ENCODE data around the gene PRCC. TPM values are rescaled to one million over a fixed set of nuclear protein-coding genes. Genes with fewer than 3 reads are reported as not detected.
A peak's percentile ranks its signal among the peaks of the same experiment; 100 is the strongest.

The PRCC gene
- total RNA-seq, 2 donors from 2014 or later, result 22.9 to 34.5 TPM

GRCh38 chr1:156794506-156795373 lies 27.4 kb downstream of the PRCC start:
- Histone ChIP-seq H3K4me3 (no peak overlapping the region), H3K36me3 (peaks cover 69% of the 10 kb centered on the region), H3K27ac (no peak overlapping the region), H3K4me1 (ENCODE audit: control insufficient read depth in 1 of 2, low read depth in 2 of 2) (no peaks in the 10 kb centered on the region), H3K9me3 (no peaks in the 10 kb centered on the region), H3K27me3 (replicated peaks; ENCODE audit: insufficient read depth) (no peaks in the 10 kb centered on the region)
- no peak for ATAC-seq (ENCODE audit: insufficient number of reproducible peaks, low FRiP score, low read depth)
- no peak for DNase-seq (ENCODE audit: low spot score)
- TF ChIP-seq, protein P1, sequence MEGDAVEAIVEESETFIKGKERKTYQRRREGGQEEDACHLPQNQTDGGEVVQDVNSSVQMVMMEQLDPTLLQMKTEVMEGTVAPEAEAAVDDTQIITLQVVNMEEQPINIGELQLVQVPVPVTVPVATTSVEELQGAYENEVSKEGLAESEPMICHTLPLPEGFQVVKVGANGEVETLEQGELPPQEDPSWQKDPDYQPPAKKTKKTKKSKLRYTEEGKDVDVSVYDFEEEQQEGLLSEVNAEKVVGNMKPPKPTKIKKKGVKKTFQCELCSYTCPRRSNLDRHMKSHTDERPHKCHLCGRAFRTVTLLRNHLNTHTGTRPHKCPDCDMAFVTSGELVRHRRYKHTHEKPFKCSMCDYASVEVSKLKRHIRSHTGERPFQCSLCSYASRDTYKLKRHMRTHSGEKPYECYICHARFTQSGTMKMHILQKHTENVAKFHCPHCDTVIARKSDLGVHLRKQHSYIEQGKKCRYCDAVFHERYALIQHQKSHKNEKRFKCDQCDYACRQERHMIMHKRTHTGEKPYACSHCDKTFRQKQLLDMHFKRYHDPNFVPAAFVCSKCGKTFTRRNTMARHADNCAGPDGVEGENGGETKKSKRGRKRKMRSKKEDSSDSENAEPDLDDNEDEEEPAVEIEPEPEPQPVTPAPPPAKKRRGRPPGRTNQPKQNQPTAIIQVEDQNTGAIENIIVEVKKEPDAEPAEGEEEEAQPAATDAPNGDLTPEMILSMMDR (IDR thresholded peaks at IDR 0.05), result no peak

DNA sequence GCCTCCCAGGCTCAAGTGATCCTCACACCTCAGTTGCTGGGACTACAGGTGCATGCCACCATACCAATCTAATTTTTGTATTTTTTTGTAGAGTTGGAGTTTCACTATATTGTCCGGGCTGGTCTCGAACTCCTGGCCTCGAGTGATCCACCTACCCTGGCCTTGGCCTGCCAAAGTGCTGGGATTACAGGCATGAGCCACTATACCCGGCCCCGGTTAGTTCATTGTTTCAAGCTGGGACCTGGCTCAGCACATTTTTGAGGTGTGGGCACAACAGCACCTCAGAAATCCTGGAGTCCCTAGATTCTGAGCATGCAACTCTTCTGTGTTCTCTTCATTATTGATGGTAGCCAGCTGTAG lies 28.0 kb downstream of the PRCC start:
- Histone ChIP-seq H3K9me3 (no peaks in the 10 kb centered on the region), H3K4me3 (no peak overlapping the region), H3K27ac (no peak overlapping the region), H3K27me3 (replicated peaks; ENCODE audit: insufficient read depth) (no peaks in the 10 kb centered on the region), H3K36me3 (peaks cover 71% of the 10 kb centered on the region), H3K4me1 (ENCODE audit: control insufficient read depth in 1 of 2, low read depth in 2 of 2) (no peaks in the 10 kb centered on the region)
- TF ChIP-seq, protein P1 (IDR thresholded peaks at IDR 0.05), result no peak
- DNase-seq (ENCODE audit: low spot score) (no peak), ATAC-seq (ENCODE audit: insufficient number of reproducible peaks, low FRiP score, low read depth) (no peak)

DNA sequence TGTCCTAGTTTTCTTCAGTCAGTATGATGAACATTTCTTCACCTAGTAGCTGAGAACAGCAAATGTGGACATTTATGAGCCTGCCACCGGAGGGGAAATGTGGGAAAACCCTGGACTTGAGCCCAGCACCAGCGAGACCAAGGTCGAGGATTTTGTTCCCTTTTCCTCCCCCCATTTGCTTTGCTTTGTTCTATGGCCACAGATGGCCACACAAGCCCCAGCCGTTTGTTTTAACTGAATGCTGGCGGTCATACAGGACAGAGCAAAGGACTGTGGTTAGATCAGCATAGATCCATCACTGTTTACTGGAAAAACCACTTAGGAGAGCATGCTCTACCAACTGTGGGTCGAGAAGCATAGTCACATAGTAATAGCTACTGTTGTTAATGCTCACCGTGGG lies 28.5 kb downstream of the PRCC start:
- ATAC-seq (ENCODE audit: insufficient number of reproducible peaks, low FRiP score, low read depth), result no peak
- no peak for DNase-seq (ENCODE audit: low spot score)
- Histone ChIP-seq H3K27ac (no peak overlapping the region), H3K9me3 (no peaks in the 10 kb centered on the region), H3K36me3 (peaks cover 71% of the 10 kb centered on the region), H3K4me1 (ENCODE audit: control insufficient read depth in 1 of 2, low read depth in 2 of 2) (no peaks in the 10 kb centered on the region), H3K4me3 (no peak overlapping the region), H3K27me3 (replicated peaks; ENCODE audit: insufficient read depth) (no peaks in the 10 kb centered on the region)
- TF ChIP-seq, protein P1 (IDR thresholded peaks at IDR 0.05), result no peak

- no peaks in the 10 kb centered on the region for H3K4me1 ChIP-seq (ENCODE audit: control insufficient read depth in 1 of 2, low read depth in 2 of 2)
- H3K27me3 ChIP-seq (replicated peaks; ENCODE audit: insufficient read depth), result no peaks in the 10 kb centered on the region
- no peaks in the 10 kb centered on the region for H3K9me3 ChIP-seq
- no peak overlapping the region for H3K4me3 ChIP-seq
- ATAC-seq (ENCODE audit: insufficient number of reproducible peaks, low FRiP score, low read depth) (no peak), DNase-seq (ENCODE audit: low spot score) (no peak)
- H3K27ac ChIP-seq, result no peak overlapping the region
- H3K36me3 ChIP-seq, result peaks cover 64% of the 10 kb centered on the region
- TF ChIP-seq, protein P1 (IDR thresholded peaks at IDR 0.05), result no peak
Observed at GRCh38 chr1:156796340-156797097, 29.2 kb downstream of the PRCC start.

DNA sequence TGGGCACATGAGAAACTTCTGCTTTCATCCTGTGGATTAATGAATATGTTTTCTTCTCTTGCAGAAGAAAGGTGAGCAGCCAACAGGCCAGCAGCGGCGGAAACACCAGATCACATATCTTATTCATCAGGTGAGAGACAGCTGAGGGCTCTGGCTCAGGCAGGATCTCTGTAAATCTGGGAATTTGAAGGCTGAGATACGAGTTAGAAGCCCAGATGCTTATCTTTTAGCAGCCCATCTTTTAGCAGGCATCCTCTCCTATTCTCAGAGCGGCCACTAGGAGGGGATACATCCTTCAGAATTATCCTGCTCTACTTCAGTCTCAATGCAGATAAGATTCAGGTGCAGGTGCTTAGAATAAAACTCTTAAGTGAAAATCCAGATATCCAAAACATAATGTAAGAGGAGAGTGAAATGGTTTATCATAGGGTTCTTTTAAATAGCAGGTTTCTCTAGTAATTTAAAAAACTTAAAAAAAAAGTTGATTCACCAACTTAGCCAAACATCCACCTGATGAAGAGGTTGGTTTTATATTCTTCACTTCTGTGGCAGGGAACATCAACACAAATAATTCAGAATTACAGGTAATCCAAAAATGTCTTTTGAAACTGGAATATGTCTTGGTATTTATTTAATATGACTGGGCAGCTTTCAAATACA lies 30.0 kb downstream of the PRCC start:
- Histone ChIP-seq H3K4me3 (no peak overlapping the region), H3K27ac (no peak overlapping the region), H3K27me3 (replicated peaks; ENCODE audit: insufficient read depth) (no peaks in the 10 kb centered on the region), H3K9me3 (no peaks in the 10 kb centered on the region), H3K36me3 (peaks cover 57% of the 10 kb centered on the region), H3K4me1 (ENCODE audit: control insufficient read depth in 1 of 2, low read depth in 2 of 2) (no peaks in the 10 kb centered on the region)
- TF ChIP-seq, protein P1 (IDR thresholded peaks at IDR 0.05), result peak; percentile 60
- no peak for ATAC-seq (ENCODE audit: insufficient number of reproducible peaks, low FRiP score, low read depth)
- no peak for DNase-seq (ENCODE audit: low spot score)
